Fibroblast of mammary gland (primary cell): ENCODE measurements around the gene SMR3B.

ENCODE experiments used
- DNase-seq: peaks from one replicate; pipeline ENCODE4 v3.0.0-alpha.2; 2010; ENCODE audit warnings: low read depth
- H3K4me3 ChIP-seq: 2 replicates; pipeline ENCODE4 v1.5.1; 2011; ENCODE audit warnings: low read depth, mild to moderate bottlenecking, low read length, moderate library complexity; ENCODE audit not compliant: control insufficient read depth
- TF ChIP-seq, protein P1 (sequence below): conservative IDR thresholded peaks from 2 replicates; pipeline ENCODE4 v1.5.1; 2011; ENCODE audit warnings: low read depth, low read length, inconsistent platforms; ENCODE audit not compliant: control insufficient read depth, insufficient read depth

SMR3B gene

DNA sequence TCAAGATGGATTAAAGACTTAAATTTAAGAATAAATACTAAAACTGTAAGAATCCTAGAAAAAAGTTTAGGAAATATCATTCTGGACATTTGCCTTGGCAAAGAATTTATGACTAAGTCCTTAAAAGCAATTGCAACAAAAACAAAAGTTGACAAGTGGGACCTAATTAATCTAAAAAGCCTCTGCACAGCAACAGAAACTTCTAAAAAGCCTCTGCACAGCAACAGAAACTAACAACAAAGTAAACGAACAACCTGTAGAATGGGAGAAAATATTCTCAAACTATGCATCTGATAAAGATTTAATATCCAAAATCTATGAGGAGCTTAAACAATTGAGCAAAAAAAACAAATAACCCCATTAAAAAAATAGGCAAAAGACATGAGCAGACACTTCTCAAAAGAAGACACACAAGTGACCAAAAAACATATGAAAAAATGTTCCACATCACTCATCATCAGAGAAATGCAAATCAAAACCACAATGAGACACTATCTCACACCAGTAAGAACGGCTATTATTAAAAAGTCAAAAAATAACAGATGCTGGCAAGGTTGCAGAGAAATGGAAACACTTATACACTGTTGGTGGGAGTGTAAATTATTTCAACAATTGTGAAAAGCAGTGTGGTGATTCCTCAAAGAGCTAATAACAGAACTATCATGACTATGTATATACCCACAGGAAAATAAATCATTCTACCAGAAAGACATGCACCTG is 9.3 kb downstream of the SMR3B start:
- DNase-seq = no peak
- TF ChIP-seq, protein P1, sequence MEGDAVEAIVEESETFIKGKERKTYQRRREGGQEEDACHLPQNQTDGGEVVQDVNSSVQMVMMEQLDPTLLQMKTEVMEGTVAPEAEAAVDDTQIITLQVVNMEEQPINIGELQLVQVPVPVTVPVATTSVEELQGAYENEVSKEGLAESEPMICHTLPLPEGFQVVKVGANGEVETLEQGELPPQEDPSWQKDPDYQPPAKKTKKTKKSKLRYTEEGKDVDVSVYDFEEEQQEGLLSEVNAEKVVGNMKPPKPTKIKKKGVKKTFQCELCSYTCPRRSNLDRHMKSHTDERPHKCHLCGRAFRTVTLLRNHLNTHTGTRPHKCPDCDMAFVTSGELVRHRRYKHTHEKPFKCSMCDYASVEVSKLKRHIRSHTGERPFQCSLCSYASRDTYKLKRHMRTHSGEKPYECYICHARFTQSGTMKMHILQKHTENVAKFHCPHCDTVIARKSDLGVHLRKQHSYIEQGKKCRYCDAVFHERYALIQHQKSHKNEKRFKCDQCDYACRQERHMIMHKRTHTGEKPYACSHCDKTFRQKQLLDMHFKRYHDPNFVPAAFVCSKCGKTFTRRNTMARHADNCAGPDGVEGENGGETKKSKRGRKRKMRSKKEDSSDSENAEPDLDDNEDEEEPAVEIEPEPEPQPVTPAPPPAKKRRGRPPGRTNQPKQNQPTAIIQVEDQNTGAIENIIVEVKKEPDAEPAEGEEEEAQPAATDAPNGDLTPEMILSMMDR = no peak
- no peak overlapping the region for H3K4me3 ChIP-seq

DNA sequence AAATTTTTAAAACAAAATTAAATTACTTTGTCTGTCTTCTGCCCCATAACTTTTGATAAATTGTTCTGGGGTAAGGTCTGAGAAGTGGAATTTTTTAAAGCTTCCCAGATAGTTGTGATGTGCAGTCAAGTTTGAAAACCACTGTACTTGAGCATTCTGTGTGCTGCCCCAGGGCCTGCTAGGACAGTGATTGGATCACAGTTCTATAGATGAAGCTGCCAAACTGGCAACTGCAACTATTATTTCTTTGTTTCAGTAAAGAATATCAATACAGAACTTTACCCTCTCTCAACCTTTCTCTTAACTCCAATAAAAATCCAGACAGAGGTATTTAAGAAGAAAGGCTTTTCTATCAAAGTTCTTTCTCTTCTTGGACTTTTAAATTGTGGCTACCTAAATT is 14.6 kb downstream of the SMR3B start, which contains the start of gene OPRPN:
Gene OPRPN (plus strand): TSS at position 361 of the 400 bp plus-strand sequence. CDS start 1,346 bp downstream, outside the sequence.
- TF ChIP-seq, protein P1 = no peak
- no peak within 1 kb of the TSS for H3K4me3 ChIP-seq
- no peak for DNase-seq

DNA sequence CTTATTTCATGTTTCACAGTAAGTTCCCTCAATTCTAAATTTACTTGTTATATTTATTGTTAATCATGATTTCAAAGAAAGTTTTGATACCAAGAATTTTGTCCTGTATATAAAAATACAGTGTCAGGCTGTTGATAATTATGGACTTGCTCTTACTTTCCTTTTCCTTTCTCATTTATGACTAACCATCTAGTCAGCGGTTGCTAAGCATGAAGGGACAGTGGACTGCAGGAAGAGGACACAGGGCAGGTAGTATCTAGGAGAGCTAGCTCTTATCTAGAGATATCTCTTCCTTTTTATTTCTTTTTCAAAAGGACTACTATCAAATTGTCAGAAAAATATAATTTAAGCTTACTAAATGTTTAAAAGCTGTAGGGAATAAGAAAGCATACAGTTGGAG is 16.4 kb downstream of the SMR3B start:
- TF ChIP-seq, protein P1 = no peak
- no peak for DNase-seq
- H3K4me3 ChIP-seq = no peak overlapping the region

DNA sequence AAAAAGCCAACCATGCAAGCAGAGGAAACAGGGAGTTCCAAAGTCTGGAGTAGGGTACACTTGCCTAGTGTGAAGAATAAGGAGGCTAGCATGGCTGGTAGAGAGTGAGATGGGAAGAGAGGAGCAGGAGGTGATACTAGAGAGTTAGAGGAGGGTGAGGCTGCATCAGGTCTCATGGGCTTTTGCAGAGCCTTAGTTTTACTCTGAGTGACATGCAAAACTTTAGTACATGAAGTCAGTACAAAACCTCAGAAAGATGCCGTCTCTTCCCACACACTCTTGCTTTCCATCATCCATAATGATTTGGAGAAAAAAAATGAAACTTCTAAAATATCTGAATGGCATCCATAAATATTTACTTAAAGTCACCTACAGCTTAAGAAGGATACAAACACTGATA is 19.8 kb downstream of the SMR3B start:
- DNase-seq = no peak

DNA sequence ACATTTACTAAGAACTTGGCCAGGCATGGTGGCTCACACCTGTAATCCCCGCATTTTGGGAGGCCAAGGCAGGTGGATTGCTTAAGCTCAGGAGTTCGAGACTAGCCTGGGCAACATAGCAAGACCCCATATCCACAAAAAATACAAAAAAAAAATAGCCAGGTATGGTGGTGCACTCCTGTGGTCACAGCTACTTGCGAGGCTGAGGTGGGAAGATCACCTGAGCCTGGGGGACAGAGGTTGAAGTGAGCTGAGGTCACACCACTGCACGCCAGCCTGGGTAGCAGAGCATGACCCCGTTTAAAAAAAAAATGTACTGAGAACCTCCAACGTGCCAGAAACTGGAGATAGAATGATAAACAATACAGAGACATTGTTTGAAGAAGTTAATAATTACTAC is 22.8 kb downstream of the SMR3B start:
- TF ChIP-seq, protein P1 = no peak
- H3K4me3 ChIP-seq = no peak overlapping the region
- DNase-seq = no peak

More for the DNA sequence above, 19.8 kb downstream of the SMR3B start:
- TF ChIP-seq, protein P1 = no peak
- H3K4me3 ChIP-seq = no peak overlapping the region

DNA sequence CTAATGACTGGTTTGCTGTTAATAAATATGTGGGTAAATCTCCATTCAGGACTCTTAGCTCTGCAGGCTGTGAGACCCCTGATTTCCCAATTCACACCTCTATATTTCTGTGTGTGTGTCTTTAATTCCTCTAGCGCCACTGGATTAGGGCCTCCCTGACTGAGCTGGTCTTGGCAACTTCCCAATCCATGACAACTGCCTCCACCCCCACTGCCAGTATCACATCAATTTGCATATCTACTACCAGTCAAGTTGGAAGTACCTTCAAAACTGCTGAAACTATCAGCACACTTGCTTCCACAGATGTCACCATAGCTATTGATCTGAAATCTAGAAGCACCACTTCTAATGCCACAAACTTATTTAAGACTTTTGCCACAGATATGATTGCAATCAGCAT is 42.4 kb downstream of the SMR3B start:
- H3K4me3 ChIP-seq = no peak overlapping the region
- DNase-seq = no peak
- TF ChIP-seq, protein P1 = no peak

DNA sequence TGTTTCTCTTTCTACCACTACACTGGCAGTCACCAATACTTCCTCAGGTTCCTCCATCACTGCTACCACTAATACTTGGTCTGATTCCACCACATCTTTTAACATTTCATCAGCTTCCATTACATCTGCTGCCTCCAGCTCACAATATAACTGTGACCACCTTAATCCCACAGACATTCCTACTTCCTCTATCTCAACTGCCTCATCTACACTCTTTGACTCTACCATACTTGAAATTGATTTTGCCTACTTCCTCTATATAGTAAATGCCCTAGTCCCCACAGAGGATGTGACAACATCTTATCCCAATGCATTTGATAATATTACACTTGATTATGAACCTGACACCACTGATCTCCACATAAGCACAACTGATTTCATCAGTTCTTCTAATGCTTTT is 43.9 kb downstream of the SMR3B start:
- TF ChIP-seq, protein P1 = no peak
- no peak overlapping the region for H3K4me3 ChIP-seq
- DNase-seq = no peak
